Cardiac muscle cell (in vitro differentiated cells and primary cell): ENCODE measurements around the gene CCDC159. TPM values are rescaled to one million over a fixed set of nuclear protein-coding genes. Genes with fewer than 3 reads are reported as not detected.
A peak's percentile ranks its signal among the peaks of the same experiment; 100 is the strongest.

Experiments
- DNase-seq, 2 donors: peaks; one replicate each; pipeline versions ENCODE4 v3.0.0 to v3.0.0-alpha.2; 2010 to 2017; ENCODE audit warnings: low read depth in 1 of 2, low spot score in 1 of 2
- H3K27ac ChIP-seq: fragments of 200-600 bp; sonication (generic); 2 replicates; pipeline ENCODE4 v1.5.1; 2016
- H3K27me3 ChIP-seq: fragments of 200-600 bp; sonication (generic); 2 replicates; pipeline ENCODE4 v1.6.0; 2016; ENCODE audit warnings: control low read depth
- H3K36me3 ChIP-seq: fragments of 200-600 bp; sonication (generic); 2 replicates; pipeline ENCODE4 v1.5.1; 2016; ENCODE audit warnings: control low read depth
- H3K4me1 ChIP-seq: fragments of 200-600 bp; sonication (generic); 2 replicates; pipeline ENCODE4 v1.8.1; 2017; ENCODE audit warnings: low read depth, mild to moderate bottlenecking, mixed run types
- H3K4me3 ChIP-seq: fragments of 200-600 bp; sonication (generic); 2 replicates; pipeline ENCODE4 v1.5.1; 2016; ENCODE audit warnings: mild to moderate bottlenecking
- H3K9me3 ChIP-seq: fragments of 200-600 bp; sonication (generic); 2 replicates; pipeline ENCODE4 v1.5.1; 2017; ENCODE audit warnings: low read depth, mild to moderate bottlenecking, control low read depth
- CTCF ChIP-seq: IDR thresholded peaks from 2 replicates; pipeline ENCODE4 v1.5.1; 2012; ENCODE audit warnings: low read depth, mild to moderate bottlenecking, low read length
- polyA plus RNA-seq: library from polyadenylated mRNA; unstranded; fragments of >200 nt; fragmentation: Nextera tagmentation; extraction: Ambion mirVana; gene quantifications from 2 replicates; pipeline ENCODE4 v1.2.1, GENCODE V29; 2016
- total RNA-seq: library from RNA; depleted of rRNA; stranded (reverse); fragments of >200 nt; gene quantifications from 2 replicates; pipeline ENCODE4 v1.2.3, GENCODE V29; 2016

The CCDC159 gene
- total and polyA plus RNA-seq, 2 experiments from 2014 or later, result 9.3 to 9.7 TPM

- H3K9me3 ChIP-seq, result no peaks in the 10 kb centered on the region
- peak overlapping the region; percentile 54 for H3K4me3 ChIP-seq
- peak; percentile 80 for TF ChIP-seq CTCF
- H3K27me3 ChIP-seq, result no peaks in the 10 kb centered on the region
- peaks cover 7% of the 10 kb centered on the region for H3K4me1 ChIP-seq
- peak; percentile 42 to 83 for DNase-seq
- peak overlapping the region; percentile 64 for H3K27ac ChIP-seq
- no peaks in the 10 kb centered on the region for H3K36me3 ChIP-seq
Observed at GRCh38 chr19:11382898-11383705, 36.8 kb downstream of the CCDC159 start.

GRCh38 chr19:11383706-11384048 is 37.4 kb downstream of the CCDC159 start:
- TF ChIP-seq CTCF, result no peak
- Histone ChIP-seq H3K36me3 (no peaks in the 10 kb centered on the region), H3K9me3 (no peaks in the 10 kb centered on the region), H3K27ac (peak overlapping the region; percentile 64), H3K4me3 (peak overlapping the region; percentile 54), H3K4me1 (peaks cover 7% of the 10 kb centered on the region), H3K27me3 (no peaks in the 10 kb centered on the region)
- DNase-seq, result peak in 1 of 2 donors; percentile 25

- no peak overlapping the region for H3K4me3 ChIP-seq
- DNase-seq, result no peak
- H3K36me3 ChIP-seq, result no peaks in the 10 kb centered on the region
- H3K27ac ChIP-seq, result peak overlapping the region; percentile 64
- H3K9me3 ChIP-seq, result no peaks in the 10 kb centered on the region
- TF ChIP-seq CTCF, result no peak
- peaks cover 7% of the 10 kb centered on the region for H3K4me1 ChIP-seq
- H3K27me3 ChIP-seq, result no peaks in the 10 kb centered on the region
Observed at GRCh38 chr19:11384778-11385129, 38.4 kb downstream of the CCDC159 start.

- TF ChIP-seq CTCF, result no peak
- Histone ChIP-seq H3K9me3 (no peaks in the 10 kb centered on the region), H3K27ac (no peak overlapping the region)
Observed at GRCh38 chr19:11387162-11388034, 41.1 kb downstream of the CCDC159 start.

GRCh38 chr19:11390359-11390758 is 44.0 kb downstream of the CCDC159 start:
- Histone ChIP-seq H3K27me3 (no peaks in the 10 kb centered on the region), H3K9me3 (no peaks in the 10 kb centered on the region), H3K27ac (no peak overlapping the region), H3K4me1 (no peaks in the 10 kb centered on the region), H3K4me3 (no peak overlapping the region), H3K36me3 (no peaks in the 10 kb centered on the region)
- TF ChIP-seq CTCF, result no peak
- DNase-seq, result no peak

More at GRCh38 chr19:11387162-11388034, 41.1 kb downstream of the CCDC159 start:
- Histone ChIP-seq H3K27me3 (no peaks in the 10 kb centered on the region), H3K36me3 (no peaks in the 10 kb centered on the region), H3K4me3 (no peak overlapping the region), H3K4me1 (peaks cover 7% of the 10 kb centered on the region)
- DNase-seq, result no peak
